Neural progenitor cell (in vitro differentiated cells): ENCODE data around the gene CCS. TPM values are rescaled to one million over a fixed set of nuclear protein-coding genes. Genes with fewer than 3 reads are reported as not detected.
"Not testable (repeated sequence)": the region's sequence is repeated elsewhere in the genome, so short reads cannot be mapped to it uniquely, and the experiment has no call there.

ENCODE experiments used
- DNase-seq: peaks from one replicate; pipeline ENCODE4 v3.0.0-alpha.2; 2016; ENCODE audit warnings: low spot score
- H2AFZ ChIP-seq: fragments of 200-600 bp; sonication (generic); replicated peaks from 2 replicates; pipeline ENCODE4 v1.6.1; 2016; ENCODE audit warnings: antibody characterized with exemption
- H3F3A ChIP-seq: fragments of 200-600 bp; sonication (generic); 2 replicates; pipeline ENCODE4 v1.6.1; 2016; ENCODE audit warnings: antibody characterized with exemption, low read depth
- H3K27ac ChIP-seq: fragments of 200-600 bp; sonication (generic); 2 replicates; pipeline ENCODE4 v1.5.1; 2016; ENCODE audit warnings: mild to moderate bottlenecking
- H3K27me3 ChIP-seq: fragments of 200-600 bp; sonication (generic); 2 replicates; pipeline ENCODE4 v1.6.1; 2016; ENCODE audit warnings: mild to moderate bottlenecking, moderate library complexity
- H3K36me3 ChIP-seq: fragments of 200-600 bp; sonication (generic); 2 replicates; pipeline ENCODE4 v1.5.1; 2016
- H3K4me1 ChIP-seq: fragments of 200-600 bp; sonication (generic); 2 replicates; pipeline ENCODE4 v1.6.1; 2016; ENCODE audit warnings: mixed run types
- H3K4me2 ChIP-seq: fragments of 200-600 bp; sonication (generic); 2 replicates; pipeline ENCODE4 v1.6.1; 2016
- H3K4me3 ChIP-seq: fragments of 200-600 bp; sonication (generic); 2 replicates; pipeline ENCODE4 v1.5.1; 2016
- H3K79me2 ChIP-seq: fragments of 200-600 bp; sonication (generic); 2 replicates; pipeline ENCODE4 v1.6.1; 2016; ENCODE audit warnings: low read depth
- H3K9ac ChIP-seq: fragments of 200-600 bp; sonication (generic); 2 replicates; pipeline ENCODE4 v1.6.1; 2016
- H3K9me3 ChIP-seq: fragments of 200-600 bp; sonication (generic); 2 replicates; pipeline ENCODE4 v1.5.1; 2016; ENCODE audit warnings: low read depth
- H4K20me1 ChIP-seq: fragments of 200-600 bp; sonication (generic); 2 replicates; pipeline ENCODE4 v1.6.1; 2016; ENCODE audit warnings: low read depth
- H3K27ac Mint-ChIP-seq: 3 replicates; pipeline ENCODE4 v1.8.0; 2021; ENCODE audit warnings: mixed read lengths
- H3K27me3 Mint-ChIP-seq: 2 replicates; pipeline ENCODE4 v1.8.0; 2022; ENCODE audit warnings: low read depth, mild to moderate bottlenecking, inconsistent platforms, moderate library complexity, mixed read lengths; ENCODE audit not compliant: insufficient read depth
- H3K36me3 Mint-ChIP-seq: 3 replicates; pipeline ENCODE4 v1.8.0; 2021; ENCODE audit warnings: mixed read lengths
- H3K4me1 Mint-ChIP-seq: 3 replicates; pipeline ENCODE4 v1.8.0; 2021; ENCODE audit warnings: mixed read lengths
- H3K4me3 Mint-ChIP-seq: 3 replicates; pipeline ENCODE4 v1.8.0; 2021; ENCODE audit warnings: mild to moderate bottlenecking, moderate library complexity, mixed read lengths
- H3K9me3 Mint-ChIP-seq: 3 replicates; pipeline ENCODE4 v1.8.0; 2020; ENCODE audit warnings: mixed read lengths
- EZH2 ChIP-seq: fragments of 200-600 bp; sonication (generic); IDR thresholded peaks from 2 replicates; pipeline ENCODE4 v1.6.1; 2017; ENCODE audit warnings: antibody characterized with exemption, mild to moderate bottlenecking, moderate library complexity
- EZH2phosphoT487 ChIP-seq: fragments of 200-600 bp; sonication (generic); IDR thresholded peaks from 2 replicates; pipeline ENCODE4 v1.6.1; 2017; ENCODE audit warnings: antibody characterized with exemption
- total RNA-seq: library from RNA; depleted of rRNA; stranded (reverse); fragments of >200 nt; gene quantifications from 2 replicates; pipeline ENCODE4 v1.2.3, GENCODE V29; 2015; ENCODE audit warnings: low replicate concordance
- TF ChIP-seq, protein P1 (sequence below): fragments of 200-600 bp; sonication (generic); IDR thresholded peaks from 2 replicates; pipeline ENCODE4 v1.5.1; 2017; ENCODE audit warnings: antibody characterized with exemption, mild to moderate bottlenecking

CCS gene
- total RNA-seq, 1 donor from 2014 or later, result 44.3 TPM

DNA sequence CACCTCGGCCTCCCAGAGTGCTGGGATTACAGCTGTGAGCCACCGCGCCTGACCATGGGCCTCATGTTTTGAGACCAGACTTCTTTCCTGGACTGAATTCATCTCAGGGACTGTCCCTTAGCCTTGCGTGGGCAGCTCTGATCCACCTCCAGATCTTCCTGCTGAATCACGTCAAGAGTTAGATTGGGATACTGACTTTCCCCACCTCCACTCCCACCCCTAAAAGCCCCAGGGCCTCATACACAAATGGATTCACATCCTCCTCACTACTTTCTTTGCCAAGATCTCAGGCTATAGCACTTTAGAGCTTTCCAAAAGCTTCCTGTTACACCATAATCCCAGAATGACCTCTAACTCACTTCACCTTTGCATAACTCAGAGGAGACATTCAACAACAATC, 12.2 kb upstream of the CCS start:
- H3K36me3 Mint-ChIP-seq, result no peaks in the 10 kb centered on the region
- Histone ChIP-seq H4K20me1 (no peaks in the 10 kb centered on the region), H3F3A (peaks cover 9% of the 10 kb centered on the region), H3K36me3 (no peaks in the 10 kb centered on the region), H3K4me1 (peaks cover 11% of the 10 kb centered on the region), H3K9me3 (no peaks in the 10 kb centered on the region), H3K27me3 (no peaks in the 10 kb centered on the region), H3K27ac (no peak overlapping the region), H2AFZ (no peak overlapping the region), H3K4me3 (no peak overlapping the region), H3K4me2 (no peak overlapping the region), H3K79me2 (no peaks in the 10 kb centered on the region), H3K9ac (no peak overlapping the region)
- no peak overlapping the region for H3K4me3 Mint-ChIP-seq
- DNase-seq, result no peak
- H3K9me3 Mint-ChIP-seq, result peaks cover 16% of the 10 kb centered on the region
- H3K27ac Mint-ChIP-seq, result no peak overlapping the region
- TF ChIP-seq, protein P1, sequence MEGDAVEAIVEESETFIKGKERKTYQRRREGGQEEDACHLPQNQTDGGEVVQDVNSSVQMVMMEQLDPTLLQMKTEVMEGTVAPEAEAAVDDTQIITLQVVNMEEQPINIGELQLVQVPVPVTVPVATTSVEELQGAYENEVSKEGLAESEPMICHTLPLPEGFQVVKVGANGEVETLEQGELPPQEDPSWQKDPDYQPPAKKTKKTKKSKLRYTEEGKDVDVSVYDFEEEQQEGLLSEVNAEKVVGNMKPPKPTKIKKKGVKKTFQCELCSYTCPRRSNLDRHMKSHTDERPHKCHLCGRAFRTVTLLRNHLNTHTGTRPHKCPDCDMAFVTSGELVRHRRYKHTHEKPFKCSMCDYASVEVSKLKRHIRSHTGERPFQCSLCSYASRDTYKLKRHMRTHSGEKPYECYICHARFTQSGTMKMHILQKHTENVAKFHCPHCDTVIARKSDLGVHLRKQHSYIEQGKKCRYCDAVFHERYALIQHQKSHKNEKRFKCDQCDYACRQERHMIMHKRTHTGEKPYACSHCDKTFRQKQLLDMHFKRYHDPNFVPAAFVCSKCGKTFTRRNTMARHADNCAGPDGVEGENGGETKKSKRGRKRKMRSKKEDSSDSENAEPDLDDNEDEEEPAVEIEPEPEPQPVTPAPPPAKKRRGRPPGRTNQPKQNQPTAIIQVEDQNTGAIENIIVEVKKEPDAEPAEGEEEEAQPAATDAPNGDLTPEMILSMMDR, result no peak
- TF ChIP-seq EZH2 (no peak), EZH2phosphoT487 (no peak)
- no peaks in the 10 kb centered on the region for H3K27me3 Mint-ChIP-seq
- H3K4me1 Mint-ChIP-seq, result peaks cover 8% of the 10 kb centered on the region

DNA sequence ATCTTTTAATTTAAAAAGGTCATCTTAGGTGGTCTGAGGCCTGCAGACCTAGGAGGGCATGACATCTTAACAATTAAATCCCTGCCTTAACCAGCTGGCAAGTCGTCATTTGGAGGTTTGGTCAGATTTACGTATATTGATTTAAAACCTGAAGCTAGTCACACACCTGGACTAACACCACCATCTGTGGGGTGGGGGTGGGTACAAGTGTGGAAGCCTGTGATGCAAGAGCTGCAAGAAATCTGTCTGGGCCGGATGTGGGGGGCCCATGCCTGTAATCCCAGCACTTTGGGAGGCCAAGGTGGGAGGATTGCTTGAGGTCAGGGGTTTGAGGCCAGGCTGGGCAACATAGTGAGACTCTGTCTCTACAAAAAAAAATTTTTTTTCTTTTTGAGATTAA, 11.7 kb upstream of the CCS start:
- no peaks in the 10 kb centered on the region for H4K20me1 ChIP-seq
- no peak overlapping the region for H3K4me2 ChIP-seq
- H2AFZ ChIP-seq, result no peak overlapping the region
- peaks cover 9% of the 10 kb centered on the region for H3F3A ChIP-seq
- peaks cover 11% of the 10 kb centered on the region for H3K4me1 ChIP-seq
- H3K27ac Mint-ChIP-seq, result no peak overlapping the region
- no peaks in the 10 kb centered on the region for H3K9me3 ChIP-seq
- no peaks in the 10 kb centered on the region for H3K36me3 Mint-ChIP-seq
- H3K4me3 ChIP-seq, result no peak overlapping the region
- DNase-seq, result no peak
- H3K79me2 ChIP-seq, result no peaks in the 10 kb centered on the region
- H3K9ac ChIP-seq, result no peak overlapping the region
- TF ChIP-seq EZH2, result no peak
- no peak overlapping the region for H3K27ac ChIP-seq
- H3K36me3 ChIP-seq, result no peaks in the 10 kb centered on the region
- no peak overlapping the region for H3K4me3 Mint-ChIP-seq
- no peaks in the 10 kb centered on the region for H3K27me3 ChIP-seq
- peaks cover under 1% of the 10 kb centered on the region for H3K27me3 Mint-ChIP-seq
- peaks cover 21% of the 10 kb centered on the region for H3K9me3 Mint-ChIP-seq
- H3K4me1 Mint-ChIP-seq, result peaks cover 8% of the 10 kb centered on the region

DNA sequence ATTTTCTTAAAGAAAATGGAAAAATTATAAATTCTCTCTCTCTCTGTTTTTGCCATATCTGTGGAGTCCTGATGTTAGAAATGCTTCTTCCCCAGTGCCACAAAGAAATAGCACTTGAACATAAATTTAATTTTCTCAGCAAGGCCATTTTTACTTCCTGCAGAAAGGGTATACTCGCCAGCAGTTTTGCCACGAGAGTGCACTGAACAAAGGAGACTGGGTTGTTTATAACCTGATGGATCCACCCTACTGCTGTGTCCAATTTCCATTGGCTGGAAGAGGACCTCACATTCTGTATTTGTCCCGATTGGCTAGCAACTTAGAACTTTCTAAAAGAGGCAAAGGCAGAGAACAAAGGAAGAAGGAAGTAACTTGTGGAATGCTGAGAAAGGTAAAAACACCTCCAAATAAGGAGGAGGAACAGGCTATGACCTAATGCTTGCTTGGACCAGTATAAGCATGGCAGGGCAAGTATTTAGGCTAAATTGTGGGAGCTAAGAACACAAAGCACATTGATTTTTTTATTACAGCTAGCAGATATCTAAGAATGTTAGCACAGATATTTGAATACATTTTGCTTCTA, 10.3 kb upstream of the CCS start:
- Histone ChIP-seq H2AFZ (peak overlapping the region; percentile 78), H3K27ac (peak overlapping the region; percentile 88), H3K4me1 (peaks cover 11% of the 10 kb centered on the region)
- not testable (repeated sequence) for H3K4me1 Mint-ChIP-seq, H3K4me2 ChIP-seq, H3K27me3 Mint-ChIP-seq, H3K4me3 Mint-ChIP-seq, H3K9me3 ChIP-seq, H3K36me3 Mint-ChIP-seq, H3K9ac ChIP-seq, H3K27me3 ChIP-seq, H4K20me1 ChIP-seq, H3K4me3 ChIP-seq, H3F3A ChIP-seq, H3K36me3 ChIP-seq, H3K27ac Mint-ChIP-seq, H3K79me2 ChIP-seq
- DNase-seq, result peak; percentile 50
- H3K9me3 Mint-ChIP-seq, result peaks cover 27% of the 10 kb centered on the region

DNA sequence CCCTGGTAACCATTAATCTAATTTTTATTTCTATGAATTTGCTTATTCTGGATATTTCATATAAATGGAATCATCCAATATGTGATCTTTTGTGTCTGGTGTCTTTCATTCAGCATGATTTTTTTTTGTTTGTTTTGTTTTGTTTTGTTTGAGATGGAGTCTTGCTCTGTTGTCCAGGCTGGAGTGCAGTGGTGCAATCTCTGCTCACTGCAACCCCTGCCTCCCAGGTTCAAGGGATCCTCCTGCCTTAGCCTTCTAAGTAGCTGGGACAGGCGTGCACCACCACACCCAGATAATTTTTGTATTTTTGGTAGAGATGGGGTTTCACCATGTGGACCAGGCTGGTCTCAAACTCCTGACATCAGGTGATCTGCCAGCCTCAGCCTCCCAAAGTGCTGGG, 7.5 kb upstream of the CCS start:
- H3K36me3 Mint-ChIP-seq, H2AFZ ChIP-seq, H3K4me1 Mint-ChIP-seq, H3K36me3 ChIP-seq, H3K27me3 Mint-ChIP-seq, H3K27me3 ChIP-seq, DNase-seq, H3K27ac ChIP-seq, H3K9ac ChIP-seq, H3K4me3 Mint-ChIP-seq, H3K9me3 ChIP-seq, H3K27ac Mint-ChIP-seq, H3K4me2 ChIP-seq, H3K79me2 ChIP-seq, H4K20me1 ChIP-seq, H3K4me3 ChIP-seq, H3F3A ChIP-seq: not testable (repeated sequence)
- H3K9me3 Mint-ChIP-seq, result peaks cover 34% of the 10 kb centered on the region
- peaks cover 11% of the 10 kb centered on the region for H3K4me1 ChIP-seq

DNA sequence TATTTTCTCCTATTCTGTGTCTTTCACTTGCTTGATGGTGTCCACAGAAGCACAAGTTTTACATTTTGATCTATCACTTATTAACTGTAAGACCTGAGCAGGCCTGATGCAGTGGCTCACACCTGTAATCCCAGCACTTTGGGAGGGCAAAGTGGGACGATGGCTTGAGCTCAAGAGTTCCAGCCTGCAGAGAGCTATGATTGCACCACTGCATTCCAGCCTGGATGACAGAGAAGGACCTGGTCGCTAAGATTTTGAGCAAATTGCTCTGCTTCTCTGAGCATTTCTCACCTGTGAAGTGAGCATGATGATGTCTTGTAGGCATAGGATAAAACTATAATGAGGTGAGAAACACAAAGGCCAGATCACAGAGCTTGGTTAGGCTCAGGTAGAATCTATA, 6.8 kb upstream of the CCS start:
- TF ChIP-seq EZH2phosphoT487, result no peak
- TF ChIP-seq, protein P1, result no peak
- no peak for TF ChIP-seq EZH2
- no peaks in the 10 kb centered on the region for H3K79me2 ChIP-seq
- H3F3A ChIP-seq, result peaks cover 9% of the 10 kb centered on the region
- no peak overlapping the region for H3K27ac ChIP-seq
- no peak overlapping the region for H2AFZ ChIP-seq
- no peaks in the 10 kb centered on the region for H3K27me3 ChIP-seq
- H3K4me2 ChIP-seq, result no peak overlapping the region
- Mint-ChIP-seq H3K4me3 (no peak overlapping the region), H3K27me3 (peaks cover 3% of the 10 kb centered on the region), H3K9me3 (peaks cover 39% of the 10 kb centered on the region), H3K4me1 (no peaks in the 10 kb centered on the region), H3K36me3 (no peaks in the 10 kb centered on the region), H3K27ac (no peak overlapping the region)
- peaks cover 11% of the 10 kb centered on the region for H3K4me1 ChIP-seq
- H3K9ac ChIP-seq, result no peak overlapping the region
- H3K9me3 ChIP-seq, result no peaks in the 10 kb centered on the region
- no peaks in the 10 kb centered on the region for H4K20me1 ChIP-seq
- DNase-seq, result no peak
- no peaks in the 10 kb centered on the region for H3K36me3 ChIP-seq
- no peak overlapping the region for H3K4me3 ChIP-seq

DNA sequence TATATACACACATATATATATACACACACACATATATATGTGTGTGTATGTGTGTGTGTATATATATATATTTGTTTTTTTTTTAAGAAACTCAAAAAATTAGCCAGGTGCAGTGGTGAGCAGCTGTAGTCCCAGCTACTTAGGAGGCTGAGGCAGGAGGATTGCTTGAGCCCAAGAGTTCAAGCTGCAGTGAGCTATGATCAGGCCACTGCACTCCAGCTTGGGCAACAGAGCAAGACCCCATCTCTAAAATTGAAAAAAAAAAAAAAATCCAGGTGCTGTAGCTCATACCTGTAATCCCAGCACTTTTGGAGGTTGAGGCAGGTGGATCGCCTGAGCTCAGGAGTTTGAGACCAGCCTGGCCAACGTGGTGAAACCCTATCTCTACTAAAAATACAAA, 3.7 kb upstream of the CCS start:
- H3K36me3 Mint-ChIP-seq, H3K27ac ChIP-seq, H2AFZ ChIP-seq, DNase-seq, H3K9me3 ChIP-seq, H3K4me2 ChIP-seq, H3F3A ChIP-seq, H3K4me3 Mint-ChIP-seq, H3K36me3 ChIP-seq, H3K27me3 ChIP-seq, H4K20me1 ChIP-seq, H3K9ac ChIP-seq, H3K4me3 ChIP-seq, H3K27ac Mint-ChIP-seq, H3K4me1 ChIP-seq: not testable (repeated sequence)
- H3K4me1 Mint-ChIP-seq, result peaks cover 11% of the 10 kb centered on the region
- H3K27me3 Mint-ChIP-seq, result peaks cover 12% of the 10 kb centered on the region
- H3K9me3 Mint-ChIP-seq, result peaks cover 43% of the 10 kb centered on the region
- peaks cover 12% of the 10 kb centered on the region for H3K79me2 ChIP-seq
